Stimulated activated naive B cell treated with anti-CD40 and anti-IgM and Interleukin-4, amounts not matched to agents 10 μg/mL and 1 μg/mL and 100 μg/mL, for 72 hours (primary cell): ENCODE results near the gene KRTAP12-3.
"Not testable (repeated sequence)": the region's sequence is repeated elsewhere in the genome, so short reads cannot be mapped to it uniquely, and the experiment has no call there.

Experiments
- ATAC-seq, 2 donors: fragments of 150-1000 bp; cut with Tn5 transposase; replicated peaks; 2 replicates each; pipeline ENCODE4 v1.10.0; 2021; ENCODE audit warnings: moderate library complexity in 1 of 2
- DNase-seq: peaks from one replicate; pipeline ENCODE4 v3.0.0; 2021
- H3K27ac Mint-ChIP-seq: one replicate; pipeline ENCODE4 v1.8.0; 2022; ENCODE audit warnings: mild to moderate bottlenecking, mixed read lengths
- H3K27me3 Mint-ChIP-seq, 2 donors: one replicate each; pipeline ENCODE4 v1.8.0; 2022; ENCODE audit warnings: mixed read lengths in 2 of 2
- H3K36me3 Mint-ChIP-seq, 2 donors: one replicate each; pipeline ENCODE4 v1.8.0; 2022; ENCODE audit warnings: mixed read lengths in 2 of 2, mild to moderate bottlenecking in 1 of 2
- H3K4me1 Mint-ChIP-seq, 2 donors: one replicate each; pipeline ENCODE4 v1.8.0; 2022; ENCODE audit warnings: mixed read lengths in 2 of 2, mild to moderate bottlenecking in 1 of 2
- H3K4me3 Mint-ChIP-seq, 2 donors: one replicate each; pipeline ENCODE4 v1.8.0; 2022; ENCODE audit warnings: mild to moderate bottlenecking in 2 of 2, mixed read lengths in 2 of 2, moderate library complexity in 1 of 2
- H3K9me3 Mint-ChIP-seq, 2 donors: one replicate each; pipeline ENCODE4 v1.8.0; 2022; ENCODE audit warnings: mixed read lengths in 2 of 2, mild to moderate bottlenecking in 1 of 2

The KRTAP12-3 gene

DNA sequence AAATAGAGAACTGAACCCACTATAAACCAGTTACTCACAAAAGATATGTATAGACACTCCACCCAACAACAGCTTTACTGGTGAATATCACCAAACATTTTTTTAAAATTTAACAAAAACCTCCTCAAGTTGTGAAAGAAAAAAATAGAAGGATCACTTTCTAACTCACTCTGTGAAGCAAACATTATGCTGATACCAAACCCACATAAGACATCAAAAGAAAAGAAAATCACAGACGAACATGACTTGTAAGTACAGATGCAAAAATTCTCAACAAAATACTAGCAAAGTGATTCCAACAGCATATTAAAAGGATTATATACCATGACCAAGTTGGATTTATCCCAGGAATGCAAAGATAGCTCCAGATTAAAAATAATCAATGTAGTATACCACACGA, 34.0 kb downstream of the KRTAP12-3 start:
- DNase-seq (no peak), ATAC-seq (no peak)
- H3K9me3 Mint-ChIP-seq, result peaks cover 7 to 10% of the 10 kb centered on the region in 2 donors
- no peaks in the 10 kb centered on the region for H3K4me1 Mint-ChIP-seq
- H3K27me3 Mint-ChIP-seq, result peaks cover 39 to 42% of the 10 kb centered on the region in 2 donors
- H3K27ac Mint-ChIP-seq, result no peak overlapping the region
- no peak overlapping the region for H3K4me3 Mint-ChIP-seq
- no peaks in the 10 kb centered on the region for H3K36me3 Mint-ChIP-seq

DNA sequence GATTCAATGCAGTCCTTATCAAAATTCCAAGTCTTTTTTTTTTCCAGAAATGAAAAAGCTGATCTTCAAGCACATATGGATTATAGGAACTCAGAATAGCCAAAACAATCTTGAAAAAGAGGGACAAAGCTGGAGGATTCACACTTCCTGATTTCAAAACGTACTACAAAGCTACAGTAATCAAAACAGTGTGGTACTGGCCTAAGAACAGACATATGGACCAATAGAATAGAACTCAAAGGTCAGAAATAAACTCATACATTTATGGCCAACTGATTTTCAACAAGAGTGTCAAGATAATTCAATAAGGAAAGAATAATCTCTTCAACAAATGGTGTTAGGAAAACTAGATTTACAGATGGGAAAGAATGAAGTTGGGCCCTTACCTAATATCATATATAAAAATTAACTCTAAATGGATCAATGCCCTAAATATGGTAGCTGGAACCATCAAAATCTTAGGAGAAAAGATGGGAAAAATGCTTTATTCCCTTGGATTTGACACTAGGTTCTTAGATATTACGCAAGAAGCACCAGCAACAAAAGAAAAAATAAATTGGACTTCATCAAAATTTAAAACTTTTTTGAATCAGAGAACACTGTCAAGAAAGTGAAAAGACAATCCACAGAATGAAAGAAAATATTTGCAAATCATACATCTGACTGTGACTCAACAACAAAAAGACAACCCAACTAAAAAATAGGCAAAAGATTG, 35.2 kb downstream of the KRTAP12-3 start:
- ATAC-seq (no peak), DNase-seq (no peak)
- Mint-ChIP-seq H3K36me3 (no peaks in the 10 kb centered on the region), H3K4me1 (no peaks in the 10 kb centered on the region), H3K27me3 (peaks cover 39 to 42% of the 10 kb centered on the region in 2 donors), H3K4me3 (no peak overlapping the region), H3K9me3 (peaks cover 7 to 10% of the 10 kb centered on the region in 2 donors), H3K27ac (no peak overlapping the region)

DNA sequence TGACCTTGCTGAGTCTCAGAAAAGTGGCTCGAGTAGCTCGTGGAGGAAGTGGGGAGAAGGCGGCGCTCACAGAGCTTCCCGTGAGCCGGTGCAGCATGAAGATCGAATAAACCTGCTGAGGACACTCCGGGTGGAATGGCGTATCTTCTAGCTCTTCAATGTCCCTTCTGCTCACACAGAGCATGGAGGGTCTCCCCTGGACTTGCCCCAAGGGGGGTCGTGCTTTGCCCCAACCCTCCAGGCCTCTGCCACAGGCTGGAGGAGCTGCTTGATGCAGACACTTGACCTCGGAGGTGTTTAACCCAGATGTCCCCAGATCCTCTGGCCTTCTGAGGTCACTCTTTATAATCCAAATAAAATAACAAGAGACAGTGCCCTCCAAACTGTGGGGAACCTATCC, 37.0 kb downstream of the KRTAP12-3 start:
- peaks cover 47% of the 10 kb centered on the region in 2 donors for H3K27me3 Mint-ChIP-seq
- DNase-seq, result no peak
- no peak overlapping the region for H3K27ac Mint-ChIP-seq
- no peak overlapping the region for H3K4me3 Mint-ChIP-seq
- no peaks in the 10 kb centered on the region for H3K36me3 Mint-ChIP-seq
- H3K9me3 Mint-ChIP-seq, result peaks cover 7 to 10% of the 10 kb centered on the region in 2 donors
- no peak for ATAC-seq
- H3K4me1 Mint-ChIP-seq, result no peaks in the 10 kb centered on the region

DNA sequence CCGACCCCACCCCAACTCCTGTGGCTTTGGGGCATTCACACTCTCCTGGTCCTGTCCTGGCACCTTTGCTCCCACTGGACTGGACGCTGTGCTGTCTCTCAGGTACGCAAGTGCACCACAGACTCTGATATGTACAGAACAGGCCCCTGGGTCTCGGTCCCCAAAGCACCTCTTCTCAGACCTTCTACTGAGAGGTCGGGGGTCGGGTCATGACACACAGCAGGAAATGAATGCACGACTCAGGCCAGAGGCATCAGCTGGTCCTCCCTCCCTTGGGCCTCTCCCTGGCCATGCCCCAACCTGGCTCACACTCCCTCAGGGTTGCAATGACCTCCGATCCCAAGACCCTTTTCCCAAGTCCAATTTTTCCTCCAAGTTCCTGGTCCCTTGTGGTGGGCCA, 37.5 kb downstream of the KRTAP12-3 start:
- H3K9me3 Mint-ChIP-seq, result peaks cover 7 to 10% of the 10 kb centered on the region in 2 donors
- no peak for DNase-seq
- no peak for ATAC-seq
- H3K4me1 Mint-ChIP-seq, result no peaks in the 10 kb centered on the region
- H3K36me3 Mint-ChIP-seq, result no peaks in the 10 kb centered on the region
- no peak overlapping the region for H3K4me3 Mint-ChIP-seq
- H3K27ac Mint-ChIP-seq, result no peak overlapping the region
- H3K27me3 Mint-ChIP-seq, result peaks cover 47 to 51% of the 10 kb centered on the region in 2 donors

DNA sequence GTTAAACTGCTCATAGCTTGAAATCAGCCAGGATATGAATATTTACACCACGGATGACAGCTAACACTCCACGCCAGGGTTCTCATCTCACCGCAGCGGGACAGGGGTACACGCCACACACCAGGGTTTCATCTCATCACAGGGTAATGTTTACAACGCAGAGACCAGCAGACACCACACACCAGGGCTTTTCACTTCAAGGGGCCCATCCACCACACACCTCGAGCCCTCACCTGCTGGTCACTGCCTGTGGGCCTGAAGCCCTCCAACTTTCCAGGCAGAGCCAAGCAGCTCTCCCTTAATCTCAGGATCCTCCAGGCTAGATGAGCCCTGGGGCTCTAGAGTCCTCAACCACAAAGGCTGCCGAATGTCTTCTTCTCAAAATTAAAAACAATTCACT, 37.9 kb downstream of the KRTAP12-3 start:
- Mint-ChIP-seq H3K9me3 (peaks cover 7 to 10% of the 10 kb centered on the region in 2 donors), H3K4me3 (no peak overlapping the region), H3K27me3 (peaks cover 48 to 53% of the 10 kb centered on the region in 2 donors), H3K27ac (no peak overlapping the region), H3K36me3 (no peaks in the 10 kb centered on the region), H3K4me1 (no peaks in the 10 kb centered on the region)
- DNase-seq (no peak), ATAC-seq (no peak)

DNA sequence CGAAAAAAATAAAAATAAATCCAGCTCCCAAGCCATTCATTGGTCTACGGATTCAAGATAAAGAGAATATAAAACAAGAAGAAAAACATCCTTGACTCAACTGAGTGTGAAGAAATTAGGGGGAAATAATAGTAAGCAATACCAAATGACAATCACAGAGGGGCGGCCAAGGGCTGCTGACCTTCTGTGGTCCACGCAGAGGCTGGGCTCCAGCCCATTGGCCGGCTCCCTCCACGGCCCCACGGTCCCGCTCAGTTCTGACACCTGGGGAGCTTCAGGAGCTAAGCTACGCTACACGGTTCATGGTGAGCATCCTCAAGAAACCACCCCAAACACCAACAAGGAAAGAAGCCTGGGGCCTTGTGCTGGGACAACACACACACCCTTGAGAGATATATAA, 38.8 kb downstream of the KRTAP12-3 start:
- no peak for ATAC-seq
- no peak overlapping the region for H3K27ac Mint-ChIP-seq
- H3K36me3 Mint-ChIP-seq, result no peaks in the 10 kb centered on the region
- peaks cover 7 to 10% of the 10 kb centered on the region in 2 donors for H3K9me3 Mint-ChIP-seq
- H3K27me3 Mint-ChIP-seq, result peaks cover 51 to 62% of the 10 kb centered on the region in 2 donors
- DNase-seq, result no peak
- H3K4me3 Mint-ChIP-seq, result no peak overlapping the region
- no peaks in the 10 kb centered on the region for H3K4me1 Mint-ChIP-seq

DNA sequence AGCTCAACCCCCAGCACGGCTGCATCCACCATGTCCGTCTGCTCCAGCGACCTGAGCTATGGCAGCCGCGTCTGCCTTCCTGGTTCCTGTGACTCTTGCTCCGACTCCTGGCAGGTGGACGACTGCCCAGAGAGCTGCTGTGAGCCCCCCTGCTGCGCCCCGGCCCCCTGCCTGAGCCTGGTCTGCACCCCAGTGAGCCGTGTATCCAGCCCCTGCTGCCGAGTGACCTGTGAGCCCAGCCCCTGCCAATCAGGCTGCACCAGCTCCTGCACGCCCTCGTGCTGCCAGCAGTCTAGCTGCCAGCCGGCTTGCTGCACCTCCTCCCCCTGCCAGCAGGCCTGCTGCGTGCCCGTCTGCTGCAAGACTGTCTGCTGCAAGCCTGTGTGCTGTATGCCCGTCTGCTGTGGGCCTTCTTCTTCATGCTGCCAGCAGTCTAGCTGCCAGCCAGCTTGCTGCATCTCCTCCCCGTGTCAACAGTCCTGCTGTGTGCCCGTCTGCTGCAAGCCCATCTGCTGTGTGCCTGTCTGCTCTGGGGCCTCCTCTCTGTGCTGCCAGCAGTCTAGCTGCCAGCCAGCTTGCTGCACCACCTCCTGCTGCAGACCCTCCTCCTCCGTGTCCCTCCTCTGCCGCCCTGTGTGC, 39.6 kb downstream of the KRTAP12-3 start, which contains the start of gene KRTAP10-12:
KRTAP10-12 (plus strand) TSS at position 1 of the 639 bp plus-strand sequence; CDS start at position 31, 30 bp downstream.
- H3K4me3 Mint-ChIP-seq, H3K36me3 Mint-ChIP-seq, ATAC-seq, H3K27ac Mint-ChIP-seq, H3K4me1 Mint-ChIP-seq, DNase-seq, H3K9me3 Mint-ChIP-seq: not testable (repeated sequence)
- H3K27me3 Mint-ChIP-seq, result peaks cover 58 to 70% of the 10 kb centered on the region in 2 donors

DNA sequence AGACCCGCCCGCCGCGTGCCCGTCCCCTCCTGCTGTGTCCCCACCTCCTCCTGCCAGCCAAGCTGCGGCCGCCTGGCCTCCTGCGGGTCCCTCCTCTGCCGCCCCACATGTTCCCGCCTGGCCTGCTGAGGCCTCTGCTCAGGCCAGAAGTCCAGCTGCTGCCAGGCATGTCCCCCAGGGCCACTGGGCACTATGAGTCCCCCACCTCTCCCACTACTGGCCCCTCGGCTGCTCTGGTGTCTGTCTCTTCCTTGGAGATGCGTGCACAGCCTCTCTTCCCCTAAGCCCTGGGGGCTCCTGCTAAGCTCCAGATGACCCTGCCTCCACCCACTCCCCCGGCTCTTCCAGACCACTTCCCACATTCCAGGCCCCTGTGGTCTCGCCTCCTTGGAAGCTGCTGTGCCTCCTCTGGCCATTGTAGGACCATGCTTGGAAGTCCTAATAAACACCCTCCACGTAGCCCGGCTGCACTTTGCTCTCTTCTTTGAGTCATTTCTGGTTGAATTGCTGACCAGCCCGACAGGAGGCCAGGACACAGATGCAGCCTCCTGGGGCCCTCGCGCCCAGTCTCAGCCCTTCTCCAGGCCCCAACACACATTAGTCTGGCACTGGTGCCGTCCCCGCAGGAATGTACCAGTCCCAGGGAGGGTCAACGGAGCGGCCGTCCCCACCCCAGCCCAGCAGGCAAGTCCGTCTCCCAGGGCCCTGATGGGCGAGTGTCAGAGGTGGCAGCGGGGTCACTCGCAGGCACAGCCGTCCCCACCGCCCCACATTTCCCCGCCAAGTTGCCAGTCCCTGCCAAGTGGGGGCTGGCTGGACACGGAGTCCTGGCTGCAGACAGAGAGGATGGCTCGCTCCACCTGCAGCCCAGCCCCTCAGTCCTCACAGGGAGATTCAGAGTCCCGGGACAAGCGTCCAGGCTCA, 40.3 kb downstream of the KRTAP12-3 start:
- H3K36me3 Mint-ChIP-seq, result no peaks in the 10 kb centered on the region
- ATAC-seq (no peak), DNase-seq (no peak)
- H3K4me3 Mint-ChIP-seq, result no peak overlapping the region
- H3K27ac Mint-ChIP-seq, result no peak overlapping the region
- H3K4me1 Mint-ChIP-seq, result no peaks in the 10 kb centered on the region
- H3K9me3 Mint-ChIP-seq, result peaks cover 3 to 4% of the 10 kb centered on the region in 2 donors
- H3K27me3 Mint-ChIP-seq, result peaks cover 66 to 77% of the 10 kb centered on the region in 2 donors

DNA sequence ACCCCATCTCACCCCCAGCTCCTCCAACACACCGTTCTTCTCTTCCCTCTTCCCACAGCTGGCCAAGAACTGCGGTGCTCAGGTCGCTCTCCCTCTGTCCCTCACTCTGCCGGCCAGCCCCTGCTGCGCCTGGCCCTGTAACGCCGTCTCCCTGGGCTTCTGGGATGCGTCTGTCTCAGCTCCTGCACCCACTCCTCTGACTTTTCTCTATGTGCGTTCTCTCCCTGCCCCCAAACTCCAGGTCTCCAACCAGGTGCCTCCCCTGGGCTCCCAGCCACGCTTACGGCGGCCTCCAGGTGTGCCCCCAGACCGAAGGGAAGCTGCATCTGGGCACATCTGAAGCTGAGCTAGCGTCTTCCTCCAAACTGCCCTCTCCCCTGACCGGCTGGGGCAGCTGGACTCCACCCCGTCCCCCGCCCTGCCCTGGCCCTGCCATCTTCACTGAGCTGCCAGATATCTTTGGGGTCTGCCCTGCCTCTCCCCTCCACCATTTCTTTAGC, 41.8 kb downstream of the KRTAP12-3 start:
- H3K27ac Mint-ChIP-seq, result no peak overlapping the region
- H3K4me1 Mint-ChIP-seq, result no peaks in the 10 kb centered on the region
- no peak overlapping the region for H3K4me3 Mint-ChIP-seq
- H3K9me3 Mint-ChIP-seq, result peaks cover 0 to 1% of the 10 kb centered on the region in 2 donors
- H3K27me3 Mint-ChIP-seq, result peaks cover 78 to 92% of the 10 kb centered on the region in 2 donors
- H3K36me3 Mint-ChIP-seq, result peaks cover 0 to 3% of the 10 kb centered on the region in 2 donors
- no peak for DNase-seq
- no peak for ATAC-seq

DNA sequence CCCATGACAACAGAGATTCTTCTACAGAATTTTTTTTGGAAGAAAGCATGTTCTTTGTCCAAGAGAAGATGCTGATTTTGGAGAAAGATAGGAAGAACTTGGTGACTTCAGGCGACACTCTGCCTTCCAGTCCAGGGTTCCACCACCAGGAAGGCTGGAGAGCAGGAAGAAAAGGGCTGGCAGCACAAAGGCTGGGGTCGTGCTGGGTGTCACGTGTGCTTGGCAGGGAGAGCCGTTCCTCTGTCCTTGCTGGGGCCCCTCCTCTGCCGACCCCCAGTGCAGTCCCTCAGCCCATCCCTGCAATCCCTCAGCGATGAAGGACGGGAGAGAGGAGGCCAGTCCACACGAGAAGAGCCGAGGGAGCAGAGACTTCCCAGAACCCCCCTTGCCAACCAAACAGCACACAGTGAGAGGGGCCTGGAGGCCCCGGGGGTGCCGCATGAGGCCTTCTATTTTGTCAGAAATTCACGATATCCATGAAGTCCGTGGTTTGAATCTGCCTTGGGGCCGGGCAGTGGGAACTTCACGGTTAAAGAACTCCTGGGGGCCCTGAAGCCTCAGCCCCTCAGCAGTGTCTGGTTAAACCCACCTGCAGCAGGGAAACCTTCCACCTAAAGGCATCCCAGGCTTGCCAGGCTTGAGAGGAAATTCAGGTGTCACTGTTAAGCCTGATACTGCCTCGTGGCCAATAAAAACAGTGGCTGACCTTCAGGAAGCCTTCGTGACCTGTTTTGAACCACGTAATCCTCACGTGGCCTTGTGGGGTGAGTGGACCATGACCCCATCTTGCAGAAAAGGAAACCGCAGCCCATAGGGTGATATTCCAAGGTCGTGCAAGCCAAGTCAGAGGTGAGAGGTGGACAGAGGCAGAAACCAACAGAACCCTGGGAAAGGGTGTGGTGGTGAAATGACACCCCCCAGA, 42.6 kb downstream of the KRTAP12-3 start:
- ATAC-seq, result no peak
- DNase-seq, result no peak
- Mint-ChIP-seq H3K27me3 (peaks cover 85 to 95% of the 10 kb centered on the region in 2 donors), H3K36me3 (peaks cover 3 to 4% of the 10 kb centered on the region in 2 donors), H3K9me3 (peaks cover 6% of the 10 kb centered on the region in 2 donors), H3K27ac (no peak overlapping the region), H3K4me1 (no peaks in the 10 kb centered on the region), H3K4me3 (no peak overlapping the region)

DNA sequence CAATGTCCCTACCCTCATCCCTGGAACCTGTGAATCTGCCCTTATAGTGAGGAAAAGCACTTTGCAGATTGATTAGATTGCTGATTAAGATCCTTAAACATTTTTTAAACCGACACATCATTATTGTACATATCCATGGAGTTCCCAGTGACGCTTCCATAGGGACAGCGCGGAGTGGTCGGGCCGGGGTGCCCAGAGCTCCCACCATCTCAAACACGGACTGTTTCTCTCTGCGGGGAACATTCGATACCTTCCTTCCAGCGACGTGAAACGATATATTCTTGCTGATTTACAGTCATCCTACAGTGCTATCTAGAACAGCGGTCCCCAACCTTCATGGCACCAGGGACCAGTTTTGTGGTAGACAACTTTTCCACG, 43.3 kb downstream of the KRTAP12-3 start:
- peaks cover 10 to 12% of the 10 kb centered on the region in 2 donors for H3K9me3 Mint-ChIP-seq
- DNase-seq, result no peak
- no peak for ATAC-seq
- H3K27me3 Mint-ChIP-seq, result peaks cover 87 to 94% of the 10 kb centered on the region in 2 donors
- H3K27ac Mint-ChIP-seq, result no peak overlapping the region
- H3K4me1 Mint-ChIP-seq, result no peaks in the 10 kb centered on the region
- H3K36me3 Mint-ChIP-seq, result peaks cover 8 to 9% of the 10 kb centered on the region in 2 donors
- H3K4me3 Mint-ChIP-seq, result no peak overlapping the region

DNA sequence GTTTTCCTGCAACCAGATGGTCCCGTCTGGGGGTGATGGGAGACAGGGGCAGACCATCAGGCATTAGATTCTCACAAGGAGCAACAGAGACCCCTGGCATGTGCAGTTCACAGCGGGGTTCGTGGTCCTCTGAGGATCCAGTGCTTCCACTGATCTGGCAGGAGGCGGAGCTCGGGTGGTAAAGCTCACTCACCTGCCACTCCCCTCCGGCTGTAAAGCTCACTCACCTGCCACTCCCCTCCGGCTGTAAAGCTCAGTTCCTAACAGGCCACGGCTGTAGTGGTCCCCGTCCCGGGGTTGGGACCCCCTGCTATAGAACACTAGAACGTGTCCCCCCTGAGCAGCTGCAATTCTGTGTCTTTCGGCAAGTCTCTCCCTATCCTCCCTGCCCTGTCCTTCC, 43.8 kb downstream of the KRTAP12-3 start:
- H3K27me3 Mint-ChIP-seq, result peaks cover 87 to 94% of the 10 kb centered on the region in 2 donors
- ATAC-seq, result no peak
- H3K4me3 Mint-ChIP-seq, result no peak overlapping the region
- DNase-seq, result no peak
- peaks cover 11 to 12% of the 10 kb centered on the region in 2 donors for H3K9me3 Mint-ChIP-seq
- H3K27ac Mint-ChIP-seq, result no peak overlapping the region
- H3K4me1 Mint-ChIP-seq, result no peaks in the 10 kb centered on the region
- peaks cover 10% of the 10 kb centered on the region in 2 donors for H3K36me3 Mint-ChIP-seq
